SK-N-SH (cell line): ENCODE measurements around the gene CLK2. TPM values are rescaled to one million over a fixed set of nuclear protein-coding genes. Genes with fewer than 3 reads are reported as not detected.

Experiments
- CTCF ChIA-PET: fragments of 300-600, 350-600 bp; formaldehyde crosslinking; extraction: SDS; loops from one replicate; lab custom pipeline; 2021; lab: Yijun Ruan, JAX
- POLR2A ChIA-PET: fragments of 350-600 bp; sonication (Branson Sonifier 250); formaldehyde crosslinking; extraction: SDS; loops from one replicate; lab custom pipeline; 2020; ENCODE audit warnings: antibody characterized with exemption, inconsistent platforms; lab: Yijun Ruan, JAX
- DNase-seq: peaks from one replicate; pipeline ENCODE4 v3.0.0; 2012
- H2AFZ ChIP-seq: fragments of 200-600 bp; sonication (generic); 2 replicates; pipeline ENCODE4 v1.8.1; 2016; ENCODE audit warnings: antibody characterized with exemption, mild to moderate bottlenecking, low read depth
- H3F3A ChIP-seq: fragments of 200-600 bp; sonication (generic); replicated peaks from 2 replicates; pipeline ENCODE3; 2016; ENCODE audit warnings: antibody characterized with exemption, mild to moderate bottlenecking; ENCODE audit not compliant: insufficient read depth
- H3K27ac ChIP-seq, 2 experiments: fragments of 200-500 bp in 1 of 2; fragments of 200-600 bp in 1 of 2; sonication (Bioruptor generic) in 1 of 2; sonication (generic), shearing (Covaris generic) in 1 of 2; 2 replicates each; pipeline versions ENCODE4 v1.5.1 to v1.6.1; 2014 to 2016; ENCODE audit warnings: low read depth in 2 of 2, inconsistent platforms in 1 of 2, low read length in 1 of 2, mild to moderate bottlenecking in 1 of 2, mixed read lengths in 1 of 2
- H3K27me3 ChIP-seq: fragments of 200-600 bp; sonication (generic), shearing (Covaris generic); 2 replicates; pipeline ENCODE4 v1.6.1; 2016; ENCODE audit warnings: mixed run types; ENCODE audit not compliant: insufficient read depth
- H3K36me3 ChIP-seq, 2 experiments: fragments of 200-500 bp in 1 of 2; fragments of 200-600 bp in 1 of 2; sonication (Bioruptor generic) in 1 of 2; sonication (generic) in 1 of 2; replicated peaks in 1 of 2; 2 replicates each; pipeline versions ENCODE3 to v1.5.1; 2014 to 2016; ENCODE audit warnings: low read length in 1 of 2, mild to moderate bottlenecking in 1 of 2; ENCODE audit not compliant: insufficient read depth in 2 of 2, control insufficient read depth in 1 of 2
- H3K4me1 ChIP-seq, 2 experiments: fragments of 200-500 bp in 1 of 2; fragments of 200-600 bp in 1 of 2; sonication (Bioruptor generic) in 1 of 2; sonication (generic), shearing (Covaris generic) in 1 of 2; 2 replicates each; pipeline versions ENCODE4 v1.5.1 to v1.6.1; 2014 to 2016; ENCODE audit warnings: low read depth in 1 of 2, low read length in 1 of 2, mixed run types in 1 of 2; ENCODE audit not compliant: insufficient read depth in 2 of 2, control insufficient read depth in 1 of 2
- H3K4me2 ChIP-seq: fragments of 200-600 bp; sonication (generic), shearing (Covaris generic); 2 replicates; pipeline ENCODE4 v1.6.1; 2017; ENCODE audit warnings: mixed run types
- H3K4me3 ChIP-seq, 2 experiments: fragments of 200-500 bp in 1 of 2; fragments of 200-600 bp in 1 of 2; sonication (Bioruptor generic) in 1 of 2; sonication (generic), shearing (Covaris generic) in 1 of 2; 2 replicates each; pipeline versions ENCODE4 v1.5.1 to v1.8.1; 2014 to 2016; ENCODE audit warnings: low read depth in 2 of 2, inconsistent platforms in 1 of 2, low read length in 1 of 2, mild to moderate bottlenecking in 1 of 2, mixed read lengths in 1 of 2, moderate library complexity in 1 of 2
- H3K79me2 ChIP-seq: fragments of 200-600 bp; sonication (generic); 2 replicates; pipeline ENCODE4 v1.8.1; 2017; ENCODE audit warnings: mild to moderate bottlenecking; ENCODE audit not compliant: insufficient read depth
- H3K9ac ChIP-seq: fragments of 200-600 bp; sonication (generic); 2 replicates; pipeline ENCODE4 v1.6.1; 2017; ENCODE audit warnings: mixed run types
- H3K9me2 ChIP-seq: fragments of 200-600 bp; sonication (generic); 2 replicates; pipeline ENCODE4 v1.6.1; 2017; ENCODE audit warnings: mixed run types
- H3K9me3 ChIP-seq: fragments of 200-600 bp; sonication (generic); 2 replicates; pipeline ENCODE4 v1.6.1; 2017; ENCODE audit warnings: mixed run types, mild to moderate bottlenecking, moderate library complexity
- H4K20me1 ChIP-seq: fragments of 200-600 bp; sonication (generic); 2 replicates; pipeline ENCODE4 v1.6.1; 2017; ENCODE audit warnings: mild to moderate bottlenecking, mixed run types; ENCODE audit not compliant: insufficient read depth
- CHD2 ChIP-seq: fragments of 150-350 bp; IDR thresholded peaks from 2 replicates; pipeline ENCODE4 v1.6.1; 2018; ENCODE audit warnings: low read length; ENCODE audit not compliant: partially characterized antibody
- ELF1 ChIP-seq: IDR thresholded peaks from 2 replicates; pipeline ENCODE4 v1.4.0; 2012
- EP300 ChIP-seq, 2 experiments: IDR thresholded peaks; 2 replicates each; pipeline versions ENCODE4 v1.4.0 to v1.6.1; 2012; ENCODE audit warnings: borderline replicate concordance in 1 of 2, low read depth in 1 of 2, low read length in 1 of 2
- EZH2phosphoT487 ChIP-seq: fragments of 200-600 bp; sonication (generic); IDR thresholded peaks from 2 replicates; pipeline ENCODE4 v1.6.1; 2017; ENCODE audit warnings: low read depth, mixed run types, mild to moderate bottlenecking, antibody characterized with exemption, moderate library complexity, borderline replicate concordance
- FOSL2 ChIP-seq: IDR thresholded peaks from 2 replicates; pipeline ENCODE4 v1.4.0; 2012; ENCODE audit warnings: low read depth, mild to moderate bottlenecking, moderate library complexity, borderline replicate concordance
- FOXM1 ChIP-seq: IDR thresholded peaks from 2 replicates; pipeline ENCODE4 v1.4.0; 2012; ENCODE audit warnings: low read depth, mild to moderate bottlenecking
- GATA2 ChIP-seq: sonication (generic); formaldehyde crosslinking; IDR thresholded peaks from 2 replicates; pipeline ENCODE4 v1.5.0; 2020; ENCODE audit warnings: mild to moderate bottlenecking, missing genetic modification reagents
- JUND ChIP-seq: IDR thresholded peaks from 2 replicates; pipeline ENCODE4 v1.4.0; 2012
- MEF2A ChIP-seq: IDR thresholded peaks from 2 replicates; pipeline ENCODE4 v1.4.0; 2012; ENCODE audit warnings: low read depth, borderline replicate concordance
- POLR2AphosphoS5 ChIP-seq: IDR thresholded peaks from 2 replicates; pipeline ENCODE4 v1.6.1; 2012; ENCODE audit warnings: low read depth, low read length
- RAD21 ChIP-seq: IDR thresholded peaks from 2 replicates; pipeline ENCODE4 v1.6.1; 2012; ENCODE audit warnings: mild to moderate bottlenecking, low read length
- RCOR1 ChIP-seq: fragments of 150-350 bp; IDR thresholded peaks from 2 replicates; pipeline ENCODE4 v1.6.1; 2017; ENCODE audit warnings: antibody characterized with exemption, low read length
- SIN3A ChIP-seq: IDR thresholded peaks from 2 replicates; pipeline ENCODE4 v1.6.1; 2012; ENCODE audit warnings: low read depth, mild to moderate bottlenecking, low read length, moderate library complexity, borderline replicate concordance
- TEAD4 ChIP-seq: IDR thresholded peaks from 2 replicates; pipeline ENCODE4 v1.4.0; 2012; ENCODE audit warnings: mild to moderate bottlenecking, borderline replicate concordance; ENCODE audit not compliant: insufficient read depth
- YY1 ChIP-seq: IDR thresholded peaks from 2 replicates; pipeline ENCODE4 v1.4.0; 2012; ENCODE audit warnings: low read depth, mild to moderate bottlenecking
- whole genome bisulfite sequencing: methylation state at CpG from one replicate; pipeline ENCODE4 v1.1.6; 2017; ENCODE audit warnings: low lambda C conversion rate; 5-methylcytosine and 5-hydroxymethylcytosine counted together
- polyA plus RNA-seq, 3 experiments: library from polyadenylated mRNA; depleted of rRNA; stranded (reverse); fragments of >200 nt; gene quantifications; 2 replicates each; pipeline ENCODE4 v1.2.3, GENCODE V29; 2012
- TF ChIP-seq, protein P1 (sequence below): fragments of 150-350 bp; IDR thresholded peaks from 2 replicates; pipeline ENCODE4 v1.6.1; 2016; ENCODE audit warnings: mild to moderate bottlenecking, low read depth, low read length
- TF ChIP-seq, protein P2 (sequence below): fragments of 200-600 bp; sonication (generic); IDR thresholded peaks from 2 replicates; pipeline ENCODE4 v1.6.1; 2017; ENCODE audit warnings: antibody characterized with exemption, mild to moderate bottlenecking, moderate library complexity
- TF ChIP-seq, protein P3 (sequence below): IDR thresholded peaks from 2 replicates; pipeline ENCODE4 v1.4.0; 2012; ENCODE audit warnings: low read depth
- TF ChIP-seq, protein P4 (sequence below): IDR thresholded peaks from 2 replicates; pipeline ENCODE4 v1.6.1; 2012; ENCODE audit warnings: mild to moderate bottlenecking, low read depth, low read length, moderate library complexity

CLK2 gene
- polyA plus RNA-seq, 1 of the 3 experiments (the other 2 are of a cell fraction) = 76.7 TPM

DNA sequence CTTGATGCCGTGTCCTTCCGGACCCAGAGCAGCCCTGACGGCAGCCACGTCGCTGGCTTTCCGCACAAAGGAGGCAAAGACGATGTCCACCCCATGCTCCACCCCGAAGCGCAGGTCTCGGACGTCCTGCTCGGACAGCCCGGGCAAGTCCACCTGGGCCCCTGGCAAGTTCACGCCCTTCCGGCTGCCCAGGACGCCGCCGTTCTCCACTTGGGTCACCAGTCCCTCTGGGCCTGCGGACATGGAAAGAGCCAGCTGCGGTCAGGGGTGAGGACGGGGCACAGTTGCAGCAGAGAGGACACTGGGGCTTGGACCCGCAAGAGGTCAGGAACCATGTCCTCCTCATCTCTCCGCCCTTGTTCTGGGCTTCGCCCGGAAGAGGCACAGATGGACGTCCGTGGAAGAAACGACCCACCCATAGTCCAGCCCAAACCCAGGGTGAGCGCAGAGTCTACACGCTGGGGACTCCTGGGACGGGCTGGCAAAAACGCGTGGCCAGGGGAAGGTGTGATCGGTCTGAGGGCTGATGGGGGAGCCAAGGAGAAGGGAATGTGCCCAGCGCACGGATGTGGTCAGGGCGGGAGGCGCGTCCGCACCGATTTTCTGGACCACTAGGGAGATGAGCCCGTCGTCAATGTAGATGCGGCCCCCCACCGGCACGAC, 21.3 kb upstream of the CLK2 start (continued):
- TF ChIP-seq, protein P1, sequence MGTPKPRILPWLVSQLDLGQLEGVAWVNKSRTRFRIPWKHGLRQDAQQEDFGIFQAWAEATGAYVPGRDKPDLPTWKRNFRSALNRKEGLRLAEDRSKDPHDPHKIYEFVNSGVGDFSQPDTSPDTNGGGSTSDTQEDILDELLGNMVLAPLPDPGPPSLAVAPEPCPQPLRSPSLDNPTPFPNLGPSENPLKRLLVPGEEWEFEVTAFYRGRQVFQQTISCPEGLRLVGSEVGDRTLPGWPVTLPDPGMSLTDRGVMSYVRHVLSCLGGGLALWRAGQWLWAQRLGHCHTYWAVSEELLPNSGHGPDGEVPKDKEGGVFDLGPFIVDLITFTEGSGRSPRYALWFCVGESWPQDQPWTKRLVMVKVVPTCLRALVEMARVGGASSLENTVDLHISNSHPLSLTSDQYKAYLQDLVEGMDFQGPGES = no peak
- TF ChIP-seq, protein P2, sequence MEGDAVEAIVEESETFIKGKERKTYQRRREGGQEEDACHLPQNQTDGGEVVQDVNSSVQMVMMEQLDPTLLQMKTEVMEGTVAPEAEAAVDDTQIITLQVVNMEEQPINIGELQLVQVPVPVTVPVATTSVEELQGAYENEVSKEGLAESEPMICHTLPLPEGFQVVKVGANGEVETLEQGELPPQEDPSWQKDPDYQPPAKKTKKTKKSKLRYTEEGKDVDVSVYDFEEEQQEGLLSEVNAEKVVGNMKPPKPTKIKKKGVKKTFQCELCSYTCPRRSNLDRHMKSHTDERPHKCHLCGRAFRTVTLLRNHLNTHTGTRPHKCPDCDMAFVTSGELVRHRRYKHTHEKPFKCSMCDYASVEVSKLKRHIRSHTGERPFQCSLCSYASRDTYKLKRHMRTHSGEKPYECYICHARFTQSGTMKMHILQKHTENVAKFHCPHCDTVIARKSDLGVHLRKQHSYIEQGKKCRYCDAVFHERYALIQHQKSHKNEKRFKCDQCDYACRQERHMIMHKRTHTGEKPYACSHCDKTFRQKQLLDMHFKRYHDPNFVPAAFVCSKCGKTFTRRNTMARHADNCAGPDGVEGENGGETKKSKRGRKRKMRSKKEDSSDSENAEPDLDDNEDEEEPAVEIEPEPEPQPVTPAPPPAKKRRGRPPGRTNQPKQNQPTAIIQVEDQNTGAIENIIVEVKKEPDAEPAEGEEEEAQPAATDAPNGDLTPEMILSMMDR = no peak
- TF ChIP-seq RAD21 (no peak), MEF2A (no peak), EZH2phosphoT487 (no peak), POLR2AphosphoS5 (no peak), SIN3A (no peak), FOXM1 (no peak), FOSL2 (no peak), RCOR1 (no peak), GATA2 (no peak), ELF1 (no peak), TEAD4 (no peak)

DNA sequence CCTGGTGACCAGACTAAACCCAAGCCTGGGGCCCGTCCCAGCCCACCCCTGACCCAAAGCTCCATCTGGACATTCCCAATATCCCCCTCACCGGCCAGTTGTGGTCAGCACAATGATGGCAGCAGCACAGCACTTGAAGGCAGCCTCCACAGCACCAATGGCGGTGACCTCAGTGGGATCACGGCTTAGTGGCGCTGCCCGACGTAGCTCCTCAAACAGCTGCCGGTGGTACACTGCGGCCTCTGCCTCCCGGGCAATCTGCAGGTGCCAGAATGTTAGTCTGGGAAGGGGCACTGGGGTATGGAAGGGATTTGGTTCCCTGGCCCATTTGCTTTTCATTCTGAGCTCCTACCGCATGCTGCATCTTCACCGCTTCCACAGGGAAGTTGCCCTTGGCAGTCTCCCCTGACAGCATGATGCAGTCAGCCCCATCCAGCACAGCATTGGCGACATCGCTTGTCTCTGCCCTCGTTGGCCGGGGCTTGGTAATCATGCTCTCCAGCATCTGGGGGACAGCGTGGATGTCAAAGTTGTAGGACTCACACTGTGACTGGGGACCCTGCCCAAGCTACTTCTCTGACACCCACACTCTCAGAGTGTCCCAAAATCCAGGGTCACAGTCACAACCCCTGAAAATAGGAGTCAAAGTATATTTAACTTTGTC, 19.9 kb upstream of the CLK2 start:
- Histone ChIP-seq H3K27ac (no peak overlapping the region), H3K9me3 (no peaks in the 10 kb centered on the region), H3K9ac (no peak overlapping the region), H3K4me1 (no peaks in the 10 kb centered on the region), H3K4me2 (no peak overlapping the region), H3K4me3 (no peak overlapping the region), H3K36me3 (no peaks in the 10 kb centered on the region), H4K20me1 (no peaks in the 10 kb centered on the region), H3F3A (no peaks in the 10 kb centered on the region), H2AFZ (no peak overlapping the region), H3K27me3 (no peaks in the 10 kb centered on the region), H3K79me2 (no peaks in the 10 kb centered on the region), H3K9me2 (no peaks in the 10 kb centered on the region)
- 72% methylated on average over 14 of the region's 17 CpGs for whole genome bisulfite sequencing
- ChIA-PET CTCF (interaction anchor here (0.9 to 2.0 kb wide), 4 partner anchors 12 to 49 kb away, joined by 3 to 10 read pairs (median 4); no protein-coding TSS in a partner anchor), POLR2A (no interaction called here)
- no peak for DNase-seq
- TF ChIP-seq GATA2 (no peak), RCOR1 (no peak), POLR2AphosphoS5 (no peak), FOSL2 (no peak), ELF1 (no peak), TEAD4 (no peak), FOXM1 (no peak), JUND (no peak), CHD2 (no peak), SIN3A (no peak), YY1 (no peak), MEF2A (no peak), EP300 (IDR thresholded peaks at IDR 0.05; ENCODE audit: borderline replicate concordance in 1 of 2, low read depth in 1 of 2, low read length in 1 of 2) (no peak)
- TF ChIP-seq, protein P3, sequence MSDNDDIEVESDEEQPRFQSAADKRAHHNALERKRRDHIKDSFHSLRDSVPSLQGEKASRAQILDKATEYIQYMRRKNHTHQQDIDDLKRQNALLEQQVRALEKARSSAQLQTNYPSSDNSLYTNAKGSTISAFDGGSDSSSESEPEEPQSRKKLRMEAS = no peak
- TF ChIP-seq, protein P1 = no peak
- TF ChIP-seq, protein P4, sequence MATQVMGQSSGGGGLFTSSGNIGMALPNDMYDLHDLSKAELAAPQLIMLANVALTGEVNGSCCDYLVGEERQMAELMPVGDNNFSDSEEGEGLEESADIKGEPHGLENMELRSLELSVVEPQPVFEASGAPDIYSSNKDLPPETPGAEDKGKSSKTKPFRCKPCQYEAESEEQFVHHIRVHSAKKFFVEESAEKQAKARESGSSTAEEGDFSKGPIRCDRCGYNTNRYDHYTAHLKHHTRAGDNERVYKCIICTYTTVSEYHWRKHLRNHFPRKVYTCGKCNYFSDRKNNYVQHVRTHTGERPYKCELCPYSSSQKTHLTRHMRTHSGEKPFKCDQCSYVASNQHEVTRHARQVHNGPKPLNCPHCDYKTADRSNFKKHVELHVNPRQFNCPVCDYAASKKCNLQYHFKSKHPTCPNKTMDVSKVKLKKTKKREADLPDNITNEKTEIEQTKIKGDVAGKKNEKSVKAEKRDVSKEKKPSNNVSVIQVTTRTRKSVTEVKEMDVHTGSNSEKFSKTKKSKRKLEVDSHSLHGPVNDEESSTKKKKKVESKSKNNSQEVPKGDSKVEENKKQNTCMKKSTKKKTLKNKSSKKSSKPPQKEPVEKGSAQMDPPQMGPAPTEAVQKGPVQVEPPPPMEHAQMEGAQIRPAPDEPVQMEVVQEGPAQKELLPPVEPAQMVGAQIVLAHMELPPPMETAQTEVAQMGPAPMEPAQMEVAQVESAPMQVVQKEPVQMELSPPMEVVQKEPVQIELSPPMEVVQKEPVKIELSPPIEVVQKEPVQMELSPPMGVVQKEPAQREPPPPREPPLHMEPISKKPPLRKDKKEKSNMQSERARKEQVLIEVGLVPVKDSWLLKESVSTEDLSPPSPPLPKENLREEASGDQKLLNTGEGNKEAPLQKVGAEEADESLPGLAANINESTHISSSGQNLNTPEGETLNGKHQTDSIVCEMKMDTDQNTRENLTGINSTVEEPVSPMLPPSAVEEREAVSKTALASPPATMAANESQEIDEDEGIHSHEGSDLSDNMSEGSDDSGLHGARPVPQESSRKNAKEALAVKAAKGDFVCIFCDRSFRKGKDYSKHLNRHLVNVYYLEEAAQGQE = no peak
